Measurements from ENCODE around the gene TAMM41. TPM values are rescaled to one million over a fixed set of nuclear protein-coding genes. Genes with fewer than 3 reads are reported as not detected.

The TAMM41 gene
- polyA plus RNA-seq, 4 donors = 2.7 to 18.2 (median 10.3) TPM

GRCh38 chr3:11850003-11850402, 3.3 kb upstream of the TAMM41 start:
- no peak for DNase-seq
- Histone ChIP-seq H3K4me3 (ENCODE audit: low read depth in 1 of 3, low read length in 3 of 3) (no peak overlapping the region), H3K4me1 (ENCODE audit: control insufficient read depth in 3 of 3, insufficient read depth in 2 of 3, low read depth in 1 of 3, low read length in 2 of 3) (peaks cover 0 to 6% (median 0%) of the 10 kb centered on the region in 3 donors), H3K27ac (ENCODE audit: low read depth in 1 of 3, low read length in 2 of 3) (no peak overlapping the region), H3K36me3 (ENCODE audit: control insufficient read depth in 3 of 3, insufficient read depth in 2 of 3, low read depth in 1 of 3, low read length in 3 of 3) (no peaks in the 10 kb centered on the region), H3K9me3 (ENCODE audit: control insufficient read depth in 2 of 2, insufficient read depth in 1 of 2, low read depth in 1 of 2, low read length in 1 of 2) (no peaks in the 10 kb centered on the region), H3K27me3 (ENCODE audit: control insufficient read depth in 3 of 3, insufficient read depth in 3 of 3, low read length in 3 of 3) (peaks cover 0 to 5% (median 0%) of the 10 kb centered on the region in 3 donors)
- 63 to 69% (median 68%) methylated on average over 4 of the region's 4 CpGs for WGBS, 3 donors
- FAIRE-seq = no peak

DNA sequence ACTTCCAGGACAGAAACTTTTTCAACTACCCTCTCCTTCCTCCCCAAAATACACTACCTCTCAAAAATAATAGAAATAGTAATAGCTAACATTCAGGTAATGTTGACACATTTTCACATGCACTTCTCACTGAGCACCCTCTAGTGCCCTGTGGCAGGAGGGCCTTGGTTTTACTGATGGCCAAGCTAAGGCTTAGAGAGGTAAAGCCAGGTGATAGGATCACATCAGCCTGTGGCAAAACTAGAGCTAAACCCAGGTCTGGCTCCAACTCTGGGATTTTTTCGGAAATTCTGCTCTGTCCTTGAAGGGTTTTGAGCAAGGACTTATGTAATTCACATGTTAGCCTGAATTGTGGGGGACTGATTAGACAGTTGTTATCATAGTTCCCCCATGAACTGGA, 922 bp upstream of the TAMM41 start:
- no peak overlapping the region for H3K27ac ChIP-seq (ENCODE audit: low read depth in 1 of 3, low read length in 2 of 3)
- 81 to 97% (median 90%) methylated on average over 1 of the region's 1 CpG for WGBS, 3 donors
- no peaks in the 10 kb centered on the region for H3K9me3 ChIP-seq (ENCODE audit: control insufficient read depth in 2 of 2, insufficient read depth in 1 of 2, low read depth in 1 of 2, low read length in 1 of 2)
- H3K4me3 ChIP-seq (ENCODE audit: low read depth in 1 of 3, low read length in 3 of 3) = no peak overlapping the region
- FAIRE-seq (no peak), DNase-seq (peak in 1 of 2 donors; percentile 6)
- no peaks in the 10 kb centered on the region for H3K27me3 ChIP-seq (ENCODE audit: control insufficient read depth in 3 of 3, insufficient read depth in 3 of 3, low read length in 3 of 3)
- peaks cover 0 to 9% (median 0%) of the 10 kb centered on the region in 3 donors for H3K4me1 ChIP-seq (ENCODE audit: control insufficient read depth in 3 of 3, insufficient read depth in 2 of 3, low read depth in 1 of 3, low read length in 2 of 3)
- peaks cover 0 to 11% (median 6%) of the 10 kb centered on the region in 3 donors for H3K36me3 ChIP-seq (ENCODE audit: control insufficient read depth in 3 of 3, insufficient read depth in 2 of 3, low read depth in 1 of 3, low read length in 3 of 3)

DNA sequence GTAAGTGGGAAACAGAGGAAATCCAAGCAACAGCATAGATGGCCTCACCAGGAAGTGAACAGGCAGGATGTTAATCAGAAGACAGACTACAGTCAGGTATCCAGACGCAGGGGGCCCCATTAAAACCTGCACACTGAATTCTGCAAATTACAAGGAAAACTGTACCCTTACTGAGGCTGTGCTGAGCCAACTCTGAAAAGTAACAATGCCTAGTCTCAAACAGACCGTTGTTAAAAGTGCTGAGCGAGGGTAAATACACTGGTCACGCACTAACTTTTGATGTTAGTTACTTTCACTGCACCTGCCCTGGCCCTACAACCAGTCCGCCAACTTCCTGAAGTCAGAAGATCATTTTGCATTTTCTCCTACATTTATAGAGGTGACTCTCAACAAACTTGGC, 1.0 kb downstream of the TAMM41 start:
- Histone ChIP-seq H3K36me3 (ENCODE audit: control insufficient read depth in 3 of 3, insufficient read depth in 2 of 3, low read depth in 1 of 3, low read length in 3 of 3) (peaks cover 0 to 24% (median 6%) of the 10 kb centered on the region in 3 donors), H3K4me1 (ENCODE audit: control insufficient read depth in 3 of 3, insufficient read depth in 2 of 3, low read depth in 1 of 3, low read length in 2 of 3) (peaks cover 0 to 9% (median 0%) of the 10 kb centered on the region in 3 donors), H3K9me3 (ENCODE audit: control insufficient read depth in 2 of 2, insufficient read depth in 1 of 2, low read depth in 1 of 2, low read length in 1 of 2) (no peaks in the 10 kb centered on the region), H3K27ac (ENCODE audit: low read depth in 1 of 3, low read length in 2 of 3) (peak overlapping the region in 2 of 3 donors; percentile 85 to 94), H3K4me3 (ENCODE audit: low read depth in 1 of 3, low read length in 3 of 3) (peak overlapping the region; percentile 58 to 91 (median 86)), H3K27me3 (ENCODE audit: control insufficient read depth in 3 of 3, insufficient read depth in 3 of 3, low read length in 3 of 3) (no peaks in the 10 kb centered on the region)
- FAIRE-seq (no peak), DNase-seq (peak; percentile 18 to 60)
- WGBS, 3 donors = 4 to 17% (median 5%) methylated on average over 5 of the region's 5 CpGs

DNA sequence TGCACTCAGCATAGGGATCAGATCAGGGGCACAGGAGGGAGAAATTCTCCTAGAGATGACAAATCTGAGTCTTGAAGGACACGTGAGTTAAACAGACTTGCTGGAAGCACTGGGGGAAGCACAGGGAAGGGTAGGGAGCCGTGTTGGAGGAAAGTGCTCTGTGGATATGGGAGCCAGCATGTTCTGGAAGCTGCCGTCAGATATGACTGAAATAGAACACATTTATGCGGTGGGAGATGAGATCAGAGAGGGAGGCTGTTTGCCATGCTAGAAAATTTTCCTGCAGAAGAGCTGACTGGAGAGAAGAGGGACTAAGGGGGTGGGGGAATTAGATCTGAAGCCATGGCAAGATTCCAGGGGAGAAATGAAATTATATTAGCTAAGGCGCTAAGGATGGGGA, 1.8 kb downstream of the TAMM41 start:
- Histone ChIP-seq H3K36me3 (ENCODE audit: control insufficient read depth in 3 of 3, insufficient read depth in 2 of 3, low read depth in 1 of 3, low read length in 3 of 3) (peaks cover 0 to 31% (median 6%) of the 10 kb centered on the region in 3 donors), H3K27ac (ENCODE audit: low read depth in 1 of 3, low read length in 2 of 3) (no peak overlapping the region), H3K4me3 (ENCODE audit: low read depth in 1 of 3, low read length in 3 of 3) (no peak overlapping the region), H3K9me3 (ENCODE audit: control insufficient read depth in 2 of 2, insufficient read depth in 1 of 2, low read depth in 1 of 2, low read length in 1 of 2) (peaks cover 0 to 6% of the 10 kb centered on the region in 2 donors), H3K4me1 (ENCODE audit: control insufficient read depth in 3 of 3, insufficient read depth in 2 of 3, low read depth in 1 of 3, low read length in 2 of 3) (peaks cover 0 to 9% (median 0%) of the 10 kb centered on the region in 3 donors), H3K27me3 (ENCODE audit: control insufficient read depth in 3 of 3, insufficient read depth in 3 of 3, low read length in 3 of 3) (no peaks in the 10 kb centered on the region)
- no peak for DNase-seq
- no peak for FAIRE-seq
- WGBS, 3 donors = 63 to 74% (median 71%) methylated on average over 5 of the region's 5 CpGs

DNA sequence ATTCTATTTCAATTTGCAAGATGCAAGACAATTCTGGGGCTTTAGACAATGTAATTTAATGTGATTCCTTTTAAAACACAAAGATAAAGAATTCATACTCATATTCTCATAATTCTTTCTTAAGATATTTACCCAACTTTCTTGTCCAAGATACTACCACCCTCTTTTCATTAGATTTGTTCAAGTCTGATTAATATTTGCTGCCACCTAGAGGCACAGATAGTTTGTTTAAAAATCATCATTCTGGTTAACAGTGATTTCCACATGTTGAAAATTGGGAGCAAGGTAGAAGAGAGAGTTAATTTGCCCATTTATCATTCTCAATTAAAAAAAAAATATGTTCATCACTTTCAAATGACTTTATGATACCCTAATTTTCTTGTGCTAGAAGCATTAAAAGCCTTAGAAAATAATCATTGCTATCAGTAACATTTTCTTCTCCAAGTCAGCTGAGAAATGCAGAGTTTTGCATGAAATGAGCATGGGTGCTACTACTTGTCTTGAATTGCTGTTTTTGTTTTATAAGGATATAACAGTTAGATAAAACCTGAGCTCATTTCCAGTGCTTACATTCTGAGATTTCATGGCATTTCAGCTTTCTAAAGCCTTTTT, 11.6 kb downstream of the TAMM41 start:
- Histone ChIP-seq H3K9me3 (ENCODE audit: control insufficient read depth in 2 of 2, insufficient read depth in 1 of 2, low read depth in 1 of 2, low read length in 1 of 2) (peaks cover 0 to 5% of the 10 kb centered on the region in 2 donors), H3K27ac (ENCODE audit: low read depth in 1 of 3, low read length in 2 of 3) (no peak overlapping the region), H3K36me3 (ENCODE audit: control insufficient read depth in 3 of 3, insufficient read depth in 2 of 3, low read depth in 1 of 3, low read length in 3 of 3) (peaks cover 2 to 39% (median 17%) of the 10 kb centered on the region in 3 donors), H3K4me1 (ENCODE audit: control insufficient read depth in 3 of 3, insufficient read depth in 2 of 3, low read depth in 1 of 3, low read length in 2 of 3) (no peaks in the 10 kb centered on the region), H3K27me3 (ENCODE audit: control insufficient read depth in 3 of 3, insufficient read depth in 3 of 3, low read length in 3 of 3) (no peaks in the 10 kb centered on the region), H3K4me3 (ENCODE audit: low read depth in 1 of 3, low read length in 3 of 3) (no peak overlapping the region)
- FAIRE-seq (no peak), DNase-seq (peak in 1 of 2 donors; percentile 13)

DNA sequence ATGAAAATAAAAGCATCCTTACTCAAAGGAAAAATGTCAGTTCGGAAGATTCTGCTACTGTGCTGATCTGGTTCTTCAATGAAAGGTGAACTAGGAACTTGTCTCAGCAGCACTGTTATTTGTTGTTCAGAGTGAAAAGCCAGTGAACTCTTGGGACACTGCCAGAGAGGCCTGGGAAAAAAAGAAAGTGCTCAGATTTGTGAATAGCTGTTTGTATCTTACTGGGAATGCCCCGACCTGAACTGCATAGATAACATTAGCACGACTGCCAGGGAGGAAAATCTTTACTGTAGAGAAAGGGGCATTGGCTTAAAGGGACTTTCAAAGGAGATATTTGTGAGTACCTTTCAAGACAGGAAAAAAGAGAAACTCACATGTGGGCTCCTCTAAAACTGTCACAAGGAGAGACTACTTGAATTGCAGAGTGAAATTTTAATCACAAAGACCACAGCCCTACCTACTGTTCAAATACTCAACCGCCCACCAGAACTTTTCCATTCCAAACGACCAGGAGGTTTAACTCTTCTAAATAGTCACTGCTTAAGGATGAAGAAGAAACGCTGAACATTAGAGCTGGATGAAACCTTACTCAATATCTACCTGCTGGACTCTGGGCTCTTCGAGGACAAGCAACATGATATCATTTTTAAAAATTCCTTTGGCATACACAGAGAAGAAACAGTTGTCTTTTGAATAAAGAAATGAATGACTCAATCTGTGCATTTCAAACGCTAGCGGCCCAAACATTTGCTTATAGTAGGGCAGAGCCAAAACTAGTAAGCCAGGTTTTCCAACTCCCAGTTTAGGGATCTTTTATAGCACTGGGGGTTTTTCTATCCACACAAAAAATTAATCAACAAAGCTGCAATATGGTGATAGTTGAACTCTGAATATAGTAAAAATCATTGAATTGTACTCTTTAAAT, 13.4 kb downstream of the TAMM41 start:
- Histone ChIP-seq H3K4me3 (ENCODE audit: low read depth in 1 of 3, low read length in 3 of 3) (no peak overlapping the region), H3K36me3 (ENCODE audit: control insufficient read depth in 3 of 3, insufficient read depth in 2 of 3, low read depth in 1 of 3, low read length in 3 of 3) (peaks cover 7 to 37% (median 26%) of the 10 kb centered on the region in 3 donors), H3K27ac (ENCODE audit: low read depth in 1 of 3, low read length in 2 of 3) (no peak overlapping the region), H3K27me3 (ENCODE audit: control insufficient read depth in 3 of 3, insufficient read depth in 3 of 3, low read length in 3 of 3) (no peaks in the 10 kb centered on the region), H3K4me1 (ENCODE audit: control insufficient read depth in 3 of 3, insufficient read depth in 2 of 3, low read depth in 1 of 3, low read length in 2 of 3) (no peaks in the 10 kb centered on the region), H3K9me3 (ENCODE audit: control insufficient read depth in 2 of 2, insufficient read depth in 1 of 2, low read depth in 1 of 2, low read length in 1 of 2) (no peaks in the 10 kb centered on the region)
- DNase-seq (no peak), FAIRE-seq (no peak)
- WGBS, 3 donors = 38 to 60% (median 47%) methylated on average over 9 of the region's 9 CpGs

- no peaks in the 10 kb centered on the region for H3K27me3 ChIP-seq (ENCODE audit: control insufficient read depth in 3 of 3, insufficient read depth in 3 of 3, low read length in 3 of 3)
- FAIRE-seq (no peak), DNase-seq (no peak)
- H3K27ac ChIP-seq (ENCODE audit: low read depth in 1 of 3, low read length in 2 of 3) = no peak overlapping the region
- 86 to 93% (median 92%) methylated on average over 7 of the region's 7 CpGs for WGBS, 3 donors
- no peak overlapping the region for H3K4me3 ChIP-seq (ENCODE audit: low read depth in 1 of 3, low read length in 3 of 3)
- H3K4me1 ChIP-seq (ENCODE audit: control insufficient read depth in 3 of 3, insufficient read depth in 2 of 3, low read depth in 1 of 3, low read length in 2 of 3) = no peaks in the 10 kb centered on the region
- H3K9me3 ChIP-seq (ENCODE audit: control insufficient read depth in 2 of 2, insufficient read depth in 1 of 2, low read depth in 1 of 2, low read length in 1 of 2) = no peaks in the 10 kb centered on the region
- peaks cover 13 to 26% (median 18%) of the 10 kb centered on the region in 3 donors for H3K36me3 ChIP-seq (ENCODE audit: control insufficient read depth in 3 of 3, insufficient read depth in 2 of 3, low read depth in 1 of 3, low read length in 3 of 3)
These were observed 17.3 kb downstream of the TAMM41 start for GRCh38 chr3:11829416-11829815.

- no peak for FAIRE-seq
- DNase-seq = no peak
- H3K4me3 ChIP-seq (ENCODE audit: low read depth in 1 of 3, low read length in 3 of 3) = no peak overlapping the region
- 64 to 89% (median 89%) methylated on average over 1 of the region's 1 CpG for WGBS, 3 donors
- H3K27me3 ChIP-seq (ENCODE audit: control insufficient read depth in 3 of 3, insufficient read depth in 3 of 3, low read length in 3 of 3) = no peaks in the 10 kb centered on the region
- H3K27ac ChIP-seq (ENCODE audit: low read depth in 1 of 3, low read length in 2 of 3) = no peak overlapping the region
- peaks cover 13 to 32% (median 16%) of the 10 kb centered on the region in 3 donors for H3K36me3 ChIP-seq (ENCODE audit: control insufficient read depth in 3 of 3, insufficient read depth in 2 of 3, low read depth in 1 of 3, low read length in 3 of 3)
- no peaks in the 10 kb centered on the region for H3K4me1 ChIP-seq (ENCODE audit: control insufficient read depth in 3 of 3, insufficient read depth in 2 of 3, low read depth in 1 of 3, low read length in 2 of 3)
- no peaks in the 10 kb centered on the region for H3K9me3 ChIP-seq (ENCODE audit: control insufficient read depth in 2 of 2, insufficient read depth in 1 of 2, low read depth in 1 of 2, low read length in 1 of 2)
These were observed 19.9 kb downstream of the TAMM41 start for GRCh38 chr3:11826628-11827265.

Data from small intestine (tissue), 7 donors.